ENCODE measurements around the gene CCDC92.

Gene CCDC92

GRCh38 chr12:124001343-124001742 lies 28.7 kb upstream of the CCDC92 start:
- DNase-seq = no peak

DNA sequence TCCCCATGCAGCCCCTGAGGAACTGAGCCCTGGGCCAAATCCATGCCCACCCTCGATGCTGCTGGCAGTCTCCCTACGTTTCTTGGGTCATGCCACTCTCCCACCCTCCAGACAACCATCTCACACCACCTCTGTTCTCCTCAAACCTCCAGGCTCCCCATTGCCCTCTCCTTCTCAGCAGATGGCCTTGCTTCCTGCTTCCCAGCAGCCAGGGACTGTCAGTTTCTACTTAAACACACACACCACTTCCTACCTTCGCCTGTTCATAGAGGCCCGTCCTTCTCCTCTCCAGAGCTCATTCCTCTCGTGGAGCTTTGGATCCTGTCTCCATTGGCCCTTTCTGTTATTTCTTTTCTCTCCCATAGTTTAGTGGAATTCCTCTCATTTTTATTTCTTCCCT lies 27.5 kb upstream of the CCDC92 start:
- DNase-seq = no peak

DNA sequence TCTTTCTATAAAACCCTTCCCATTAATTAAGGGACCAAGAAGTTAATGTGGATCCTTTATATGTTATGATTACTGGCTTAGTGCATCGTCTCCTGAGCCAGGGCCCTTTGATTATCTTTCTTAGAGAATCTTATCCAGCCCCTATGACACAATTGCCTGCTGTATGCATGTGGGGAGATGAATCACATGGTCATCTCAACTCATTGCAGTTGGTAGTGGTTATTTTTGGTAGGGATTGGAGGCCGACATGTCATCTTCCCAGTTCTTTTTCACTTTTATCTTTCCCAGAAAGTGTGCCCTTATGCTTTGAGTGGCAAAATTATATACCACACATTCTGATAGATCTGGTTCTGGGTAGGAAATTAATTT lies 26.3 kb upstream of the CCDC92 start:
- no peak for DNase-seq

GRCh38 chr12:123998344-123998990 lies 25.8 kb upstream of the CCDC92 start:
- no peak for DNase-seq

DNA sequence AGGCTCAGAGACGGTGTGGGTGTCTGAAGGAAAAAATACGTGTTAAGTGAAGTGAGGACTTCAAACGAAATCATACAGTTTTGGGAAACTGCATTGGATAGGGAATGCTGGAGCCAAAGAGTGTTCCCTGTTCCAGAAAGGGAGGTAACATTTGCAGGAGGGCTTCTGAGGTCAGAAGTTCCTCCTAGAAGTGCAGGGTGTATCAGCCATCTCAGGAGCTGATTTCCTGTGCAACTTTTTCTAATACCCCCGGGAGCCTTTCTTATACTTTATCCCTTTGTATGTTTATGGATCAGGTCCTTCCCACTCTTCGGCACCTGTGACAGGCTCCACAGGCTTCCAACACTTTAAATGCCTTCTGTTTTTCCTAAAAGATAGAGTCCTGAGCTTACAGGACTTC lies 25.3 kb upstream of the CCDC92 start:
- no peak for DNase-seq

DNA sequence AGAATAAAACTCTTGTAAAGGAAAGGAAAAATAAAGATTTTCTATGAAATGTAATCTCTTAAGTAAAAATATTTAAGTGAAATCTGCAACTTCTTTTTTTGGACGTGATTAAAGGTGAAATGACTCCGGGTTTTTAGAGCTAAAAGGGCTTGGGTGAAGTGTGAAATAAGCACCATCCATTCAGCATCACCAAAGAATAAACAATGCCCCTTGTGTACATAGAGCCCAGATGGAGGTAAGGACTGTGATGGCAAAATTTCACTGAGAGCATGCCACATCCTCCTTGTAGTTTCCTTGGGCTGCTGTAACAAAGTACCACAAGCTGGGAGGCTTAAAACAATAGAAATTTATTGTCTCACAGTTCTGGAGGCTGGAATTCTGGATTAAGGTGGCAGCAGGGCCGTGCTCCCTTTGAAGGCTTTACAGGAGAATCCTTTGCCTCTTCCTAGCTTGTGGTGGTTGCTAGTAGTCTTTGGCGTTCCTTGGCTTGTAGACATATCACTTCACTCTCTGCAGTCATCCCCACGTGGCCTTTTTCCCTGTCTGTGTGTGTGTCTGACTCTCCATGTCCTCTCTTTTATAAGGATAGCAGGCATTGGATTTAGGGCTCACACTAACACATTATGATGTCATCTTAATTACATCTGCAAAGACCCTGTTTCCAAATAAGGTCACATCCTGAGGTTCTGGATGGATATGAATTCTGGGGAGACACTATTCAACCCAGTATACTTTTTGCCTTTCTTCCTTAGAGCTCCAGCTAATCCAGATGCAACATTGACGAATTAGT lies 24.6 kb upstream of the CCDC92 start:
- no peak for DNase-seq

DNA sequence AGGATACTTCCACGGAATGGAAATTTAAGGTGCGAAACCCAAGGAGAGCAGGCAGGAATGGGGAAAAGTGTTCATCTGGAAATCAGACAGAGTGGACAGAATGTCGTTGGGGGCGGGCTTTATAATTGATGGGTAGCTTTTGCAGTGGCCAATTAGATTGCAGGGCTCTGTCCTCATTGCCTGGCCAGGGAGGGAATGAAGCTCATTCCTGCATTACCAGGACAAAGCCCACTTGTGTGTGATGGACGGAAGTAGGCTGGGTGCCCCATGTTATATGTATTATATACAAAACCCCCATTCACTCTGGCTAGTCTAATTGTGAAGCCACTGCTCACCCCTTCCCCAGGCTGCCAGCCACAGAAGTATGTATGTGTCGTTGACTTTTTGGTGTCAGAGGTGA lies 23.9 kb upstream of the CCDC92 start:
- DNase-seq = no peak

DNA sequence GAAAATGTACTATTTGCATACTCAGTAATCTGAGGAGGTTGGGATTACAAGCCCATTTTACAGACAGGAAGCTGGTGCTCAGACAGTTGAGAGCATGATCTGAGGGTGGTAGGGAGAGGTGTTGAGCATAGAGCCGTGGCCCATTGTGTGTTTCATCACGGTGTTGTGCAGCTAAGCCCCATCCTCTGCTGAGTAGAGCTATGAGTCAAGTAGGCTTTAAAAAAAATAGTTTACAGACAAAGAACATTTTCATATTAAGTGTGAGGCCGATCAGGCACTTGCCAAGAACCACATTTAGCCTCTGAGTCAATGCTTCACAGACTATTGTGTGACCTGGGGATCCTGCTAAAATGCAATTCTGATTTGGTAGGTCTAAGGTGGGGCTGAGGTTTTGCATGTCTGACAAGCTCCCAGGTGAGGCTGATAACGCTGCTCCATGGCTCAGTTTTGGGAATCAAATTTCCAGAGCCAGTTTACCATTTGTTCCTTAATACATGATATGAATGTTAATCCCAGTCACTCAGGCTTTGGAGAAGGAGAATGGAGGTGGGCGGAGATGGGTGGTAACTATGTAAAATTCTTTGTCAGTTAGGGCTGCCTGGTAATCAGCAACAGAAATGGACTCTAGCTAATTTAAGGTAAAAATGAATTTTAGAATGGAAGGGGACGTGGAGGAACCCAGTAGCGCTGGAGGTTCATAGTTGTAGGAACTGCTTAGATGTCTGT lies 22.6 kb upstream of the CCDC92 start:
- DNase-seq = no peak

GRCh38 chr12:123992118-123992825 lies 19.6 kb upstream of the CCDC92 start:
- no peak for DNase-seq

GRCh38 chr12:123991372-123991951 lies 18.8 kb upstream of the CCDC92 start:
- DNase-seq = no peak

- DNase-seq = no peak
These were observed 17.9 kb upstream of the CCDC92 start for GRCh38 chr12:123990511-123990910.

GRCh38 chr12:123989753-123990152 lies 17.1 kb upstream of the CCDC92 start:
- no peak for DNase-seq

GRCh38 chr12:123989168-123989567 lies 16.5 kb upstream of the CCDC92 start:
- DNase-seq = no peak

DNA sequence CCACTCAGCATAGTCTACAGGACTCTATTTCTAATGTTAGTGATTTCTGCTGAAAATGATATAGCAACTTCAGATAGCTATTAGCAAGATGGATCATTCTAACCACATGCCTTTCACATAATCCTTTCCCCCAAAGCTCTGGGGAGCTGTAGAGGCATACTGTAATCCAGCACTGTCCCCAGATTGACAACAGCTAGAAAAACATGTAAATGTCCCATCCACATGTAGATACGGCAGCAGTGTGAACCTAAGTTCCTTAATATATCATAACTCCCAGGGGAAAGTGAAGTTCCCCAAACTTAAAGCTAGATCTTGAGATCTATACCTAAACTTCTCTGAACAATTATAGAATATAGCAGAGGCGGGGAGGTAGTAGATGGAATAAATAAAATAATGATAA lies 14.4 kb upstream of the CCDC92 start:
- DNase-seq = no peak

DNA sequence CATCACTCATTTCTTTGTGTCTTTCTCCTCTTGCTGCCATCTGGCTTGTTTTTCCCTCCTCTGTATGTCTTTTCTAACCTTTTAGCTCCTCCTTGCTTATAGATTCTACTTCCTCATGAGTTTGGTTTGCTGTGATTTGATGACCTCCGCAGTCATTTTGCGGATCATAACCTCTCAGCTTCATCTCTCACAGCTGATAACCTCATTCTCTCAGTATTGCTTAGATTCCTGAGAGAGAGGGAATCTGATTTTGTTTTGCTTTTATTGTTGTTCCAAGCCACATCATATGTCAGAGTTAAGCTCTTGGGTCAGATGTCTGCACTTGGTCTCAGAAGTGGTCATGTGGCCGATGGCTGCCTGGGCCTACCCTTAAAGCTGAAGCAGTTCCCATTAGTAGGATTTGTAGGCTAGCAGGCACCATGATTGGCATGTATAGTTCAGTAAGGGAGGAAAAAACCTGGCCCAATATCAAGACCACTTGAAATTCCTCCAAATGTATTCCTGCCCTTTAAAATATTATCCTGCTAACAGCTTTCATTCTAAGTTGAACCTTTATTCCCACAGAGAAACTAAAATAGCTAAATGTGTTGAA lies 13.8 kb upstream of the CCDC92 start:
- DNase-seq = no peak

- DNase-seq = no peak
These were observed 12.3 kb upstream of the CCDC92 start for GRCh38 chr12:123984903-123985302.

DNA sequence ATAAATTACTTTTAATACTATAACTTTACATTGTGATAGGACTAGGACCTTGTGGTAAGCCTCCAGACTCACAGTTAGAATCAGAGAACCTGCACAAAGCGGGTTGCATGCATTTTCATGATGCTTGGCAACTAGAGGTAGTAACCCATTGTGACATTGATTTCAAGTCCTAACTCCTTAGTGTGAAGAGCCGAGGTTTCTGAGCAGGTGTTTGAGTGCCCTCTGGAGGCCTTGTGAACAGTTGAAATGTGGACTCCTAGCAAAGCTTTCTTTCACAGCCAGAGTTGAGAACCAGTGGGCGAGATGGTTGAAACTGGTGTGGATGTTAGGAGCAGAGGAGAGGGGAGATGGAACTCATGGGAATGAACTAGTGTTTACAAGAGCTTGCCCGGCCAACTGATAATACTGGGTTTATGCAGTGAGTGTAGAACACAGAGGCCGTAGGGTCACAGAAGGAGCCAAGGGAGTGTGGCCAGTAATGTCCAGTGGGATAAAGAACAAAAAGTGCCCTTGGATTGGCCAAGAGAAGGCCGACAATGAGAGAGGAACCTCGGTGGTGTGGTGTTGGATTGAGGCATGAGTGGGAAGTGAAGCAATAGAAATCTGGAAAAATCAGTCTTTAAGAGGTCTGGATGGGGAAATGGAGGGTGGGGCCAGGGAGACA lies 11.3 kb upstream of the CCDC92 start:
- DNase-seq = peak; percentile 16

DNA sequence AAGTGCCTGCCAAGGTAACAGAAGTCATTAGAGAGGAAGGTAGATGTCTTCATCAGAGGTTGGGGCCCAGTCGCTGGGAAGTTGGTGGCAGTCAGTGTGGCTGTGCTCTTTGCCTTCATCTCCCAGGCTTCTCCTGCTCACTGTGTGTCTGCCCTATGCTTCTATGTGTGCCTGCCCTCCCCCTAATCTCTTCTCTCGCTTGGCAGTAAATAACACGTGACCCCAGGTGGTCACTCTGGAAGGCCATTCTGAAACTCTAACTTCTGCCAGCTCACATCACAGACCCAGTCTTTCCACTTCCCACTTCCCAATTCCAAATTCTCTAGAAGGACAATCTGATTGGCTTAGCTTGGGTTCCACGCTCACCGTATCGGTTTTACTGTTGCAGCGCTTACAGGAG lies 9.6 kb upstream of the CCDC92 start:
- DNase-seq = no peak

GRCh38 chr12:123979566-123979965 lies 6.9 kb upstream of the CCDC92 start:
- DNase-seq = no peak

GRCh38 chr12:123976227-123976826 lies 3.7 kb upstream of the CCDC92 start:
- DNase-seq = no peak

GRCh38 chr12:123973552-123974341 lies 1.1 kb upstream of the CCDC92 start:
- DNase-seq = no peak

All from SIG-M5 (cell line).